Epithelial cell of prostate (primary cell): ENCODE measurements around the gene KRTAP10-7.
"Not testable (repeated sequence)": the region's sequence is repeated elsewhere in the genome, so short reads cannot be mapped to it uniquely, and the experiment has no call there.

ENCODE experiments used
- DNase-seq: peaks from one replicate; pipeline ENCODE4 v3.0.0-alpha.2; 2011; ENCODE audit warnings: low read depth, low spot score
- H3K27ac ChIP-seq: fragments of 450-650 bp; 2 replicates; pipeline ENCODE4 v1.5.1; 2017; ENCODE audit warnings: mild to moderate bottlenecking

Gene KRTAP10-7

GRCh38 chr21:44600118-44600978 lies at the start of gene KRTAP10-7:
KRTAP10-7 (plus strand) TSS chr21:44600597; CDS start chr21:44600622, 25 bp downstream.
- not testable (repeated sequence) for H3K27ac ChIP-seq, DNase-seq

DNA sequence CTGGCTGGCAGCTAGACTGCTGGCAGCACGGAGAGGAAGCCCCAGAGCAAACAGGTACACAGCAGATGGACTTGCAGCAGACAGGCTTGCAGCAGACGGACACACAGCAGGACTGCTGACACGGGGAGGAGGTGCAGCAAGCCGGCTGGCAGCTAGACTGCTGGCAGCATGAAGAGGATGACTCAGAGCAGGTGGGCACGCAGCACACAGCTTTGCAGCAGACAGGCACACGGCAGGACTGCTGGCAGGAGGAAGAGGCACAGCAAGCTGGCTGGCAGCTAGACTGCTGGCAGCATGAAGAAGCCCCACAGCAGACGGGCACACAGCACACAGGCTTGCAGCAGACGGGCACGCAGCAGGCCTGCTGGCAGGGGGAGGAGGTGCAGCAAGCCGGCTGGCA lies 49.6 kb upstream of the KRTAP10-7 start:
- no peak overlapping the region for H3K27ac ChIP-seq
- DNase-seq: no peak

- DNase-seq: no peak
- H3K27ac ChIP-seq: no peak within 1 kb of the TSS
Measured at GRCh38 chr21:44551340-44551961, 48.9 kb upstream of the KRTAP10-7 start, which contains the start of gene KRTAP10-2. KRTAP10-2 (minus strand) TSS chr21:44551505; CDS start chr21:44551458, 47 bp downstream.

DNA sequence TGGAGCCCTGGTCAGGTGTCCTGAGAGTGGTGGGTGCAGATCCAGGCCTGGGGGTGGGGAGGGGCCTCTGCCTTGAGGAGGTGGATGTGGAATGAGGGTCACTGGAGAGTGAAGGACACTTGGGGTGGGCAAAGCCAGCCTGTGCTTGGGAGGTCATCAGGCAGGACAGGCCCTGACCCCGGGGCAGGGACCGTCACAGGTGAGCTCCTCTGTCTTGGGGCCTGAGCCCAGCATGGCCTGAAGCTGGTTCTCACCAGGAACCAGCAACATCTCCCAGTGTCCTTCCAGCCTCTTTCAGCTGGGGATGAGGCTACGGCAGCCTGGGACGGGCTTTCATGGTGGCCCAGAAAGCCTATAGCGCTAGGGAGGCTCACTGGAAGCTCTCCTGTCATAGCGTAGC lies 48.3 kb upstream of the KRTAP10-7 start:
- H3K27ac ChIP-seq: no peak overlapping the region
- no peak for DNase-seq

DNA sequence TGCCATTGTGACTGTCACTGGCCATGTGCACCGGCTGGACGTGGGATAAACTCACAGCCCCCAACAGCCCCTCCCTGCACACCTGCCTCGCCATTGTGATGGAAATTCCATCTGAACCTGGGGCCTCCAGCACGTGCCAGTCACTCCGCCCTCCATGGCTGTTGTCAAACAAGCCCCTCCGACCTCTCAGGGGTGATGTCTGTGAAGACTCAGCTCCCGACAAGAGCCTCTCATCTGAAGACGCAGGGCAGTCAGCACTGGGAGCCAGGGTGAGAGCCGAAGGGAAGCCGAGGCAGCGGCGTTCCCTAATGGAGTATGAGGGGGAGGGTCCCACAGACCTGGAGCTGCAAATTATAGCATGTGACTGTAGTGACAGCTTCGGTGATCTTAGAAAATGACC lies 47.7 kb upstream of the KRTAP10-7 start:
- DNase-seq: no peak
- H3K27ac ChIP-seq: no peak overlapping the region

DNA sequence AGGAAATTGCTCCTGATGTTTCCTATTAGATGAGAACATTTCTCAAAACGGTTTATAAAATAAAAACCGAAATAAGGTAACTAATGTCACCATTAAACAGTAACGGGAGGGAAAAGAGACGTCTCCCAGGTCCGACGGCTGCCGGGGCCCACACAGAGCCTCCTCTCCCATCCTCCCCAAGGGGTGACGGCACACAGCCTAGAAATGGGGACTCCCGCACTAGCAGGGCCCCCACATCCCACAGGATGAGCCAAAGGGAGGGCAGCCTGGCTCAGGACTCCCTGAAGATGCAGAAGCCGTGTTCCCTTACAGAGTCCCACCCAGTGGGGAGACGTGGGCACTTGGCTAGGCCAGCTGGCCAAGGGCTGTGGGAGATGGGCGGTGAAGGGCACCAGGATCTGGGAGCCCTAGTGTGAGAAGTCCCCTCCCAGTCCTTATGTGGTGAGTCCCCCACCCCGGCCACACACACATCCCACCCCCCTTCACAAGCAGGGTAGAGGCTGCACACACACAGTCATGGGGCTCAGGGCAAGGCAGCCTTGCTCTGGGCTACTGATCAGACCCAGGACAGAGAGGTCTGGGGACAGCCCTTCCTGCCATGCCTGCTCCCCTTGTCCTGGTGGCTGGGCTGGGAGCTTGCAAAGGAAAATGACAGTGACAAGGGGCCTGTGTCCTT lies 45.1 kb upstream of the KRTAP10-7 start:
- DNase-seq: no peak
- no peak overlapping the region for H3K27ac ChIP-seq

DNA sequence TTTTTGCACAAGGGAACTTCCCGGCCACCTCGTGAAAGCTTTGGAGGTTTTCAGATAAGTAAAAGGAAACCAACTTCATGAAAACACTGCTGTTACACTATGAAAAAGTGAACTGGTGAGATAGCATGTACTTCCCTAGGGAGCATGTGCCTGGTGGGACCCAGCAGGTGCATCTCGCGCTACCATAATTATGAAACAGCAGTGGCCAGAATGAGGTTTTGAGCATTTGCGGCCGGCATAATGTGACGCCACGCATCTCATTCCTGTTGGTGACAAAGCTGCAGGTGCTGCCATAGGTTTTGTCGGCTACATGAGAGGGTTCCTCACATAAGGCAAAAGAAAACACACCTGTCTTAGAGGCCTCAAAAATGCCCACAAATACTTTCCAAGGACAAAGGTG lies 43.5 kb upstream of the KRTAP10-7 start:
- DNase-seq: no peak
- no peak overlapping the region for H3K27ac ChIP-seq

- H3K27ac ChIP-seq: no peak overlapping the region
- DNase-seq: no peak
Measured at GRCh38 chr21:44557491-44558328, 42.7 kb upstream of the KRTAP10-7 start.

GRCh38 chr21:44558329-44558675 lies 42.1 kb upstream of the KRTAP10-7 start:
- DNase-seq, H3K27ac ChIP-seq: not testable (repeated sequence)

GRCh38 chr21:44558695-44559094 lies 41.7 kb upstream of the KRTAP10-7 start, which contains the start of gene KRTAP10-3:
KRTAP10-3 (minus strand) TSS chr21:44558795; CDS start chr21:44558715, 80 bp downstream.
- no peak within 1 kb of the TSS for H3K27ac ChIP-seq
- no peak for DNase-seq

- DNase-seq: no peak
- no peak overlapping the region for H3K27ac ChIP-seq
Measured at GRCh38 chr21:44564099-44564498, 36.3 kb upstream of the KRTAP10-7 start.

GRCh38 chr21:44564886-44565598 lies 35.4 kb upstream of the KRTAP10-7 start:
- H3K27ac ChIP-seq: no peak overlapping the region

GRCh38 chr21:44566403-44566802 lies 34.0 kb upstream of the KRTAP10-7 start:
- DNase-seq: no peak
- no peak overlapping the region for H3K27ac ChIP-seq

More at GRCh38 chr21:44564886-44565598, 35.4 kb upstream of the KRTAP10-7 start:
- DNase-seq: no peak

DNA sequence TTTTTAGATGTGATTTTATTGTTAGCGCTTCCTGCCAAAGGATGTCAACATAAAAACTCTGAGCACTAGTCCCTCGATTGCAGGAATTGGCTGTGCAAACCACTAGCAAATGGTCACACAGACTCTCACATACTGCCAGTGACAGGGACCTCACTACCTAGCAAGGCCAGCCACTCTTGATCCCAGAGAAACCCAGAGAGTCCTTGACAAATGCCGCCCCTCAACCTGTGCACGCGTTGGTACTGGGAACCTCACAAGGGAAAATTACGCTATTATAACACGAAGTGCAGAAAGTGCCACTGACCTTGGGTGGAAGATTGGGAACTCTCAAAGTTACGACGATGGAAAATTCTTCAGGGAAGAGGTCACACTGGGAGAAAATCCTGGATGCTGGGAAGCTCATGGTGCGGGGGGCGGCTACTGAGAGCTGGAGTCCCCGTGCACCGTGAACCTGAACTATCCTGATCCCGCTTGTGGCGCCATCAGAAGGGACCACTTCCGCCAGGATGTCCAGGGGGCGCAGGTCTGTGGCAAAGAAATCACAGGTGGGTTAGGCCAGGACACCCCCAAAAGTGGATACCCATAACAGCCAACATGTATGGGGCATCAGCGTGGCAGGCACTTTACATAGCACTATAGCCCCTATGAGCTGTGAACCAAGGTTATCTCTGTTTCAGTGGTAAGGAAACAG lies 32.8 kb upstream of the KRTAP10-7 start:
- H3K27ac ChIP-seq: no peak overlapping the region
- DNase-seq: no peak

DNA sequence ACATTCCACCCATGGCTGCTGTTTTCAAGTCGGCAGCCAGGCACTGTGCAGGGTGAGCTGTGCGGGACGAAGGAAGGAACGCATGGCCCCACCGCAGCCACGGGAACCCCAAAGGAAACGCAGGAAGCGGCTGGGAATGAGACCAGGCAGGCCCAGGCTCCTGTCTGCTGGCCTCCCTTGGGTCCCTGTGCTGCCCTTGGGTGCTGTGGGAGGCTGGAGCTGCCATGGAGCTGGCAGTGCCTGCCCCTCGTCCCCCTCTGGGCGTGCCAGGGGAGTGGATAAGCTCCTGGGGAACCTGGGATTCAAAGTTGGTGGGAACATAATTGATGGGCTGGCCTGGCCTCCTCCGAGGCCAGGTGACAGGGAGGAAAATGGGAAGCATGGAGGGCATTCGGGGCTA lies 32.1 kb upstream of the KRTAP10-7 start:
- DNase-seq: no peak
- H3K27ac ChIP-seq: no peak overlapping the region

- no peak for DNase-seq
- no peak overlapping the region for H3K27ac ChIP-seq
Measured at GRCh38 chr21:44568667-44569556, 31.5 kb upstream of the KRTAP10-7 start.

DNA sequence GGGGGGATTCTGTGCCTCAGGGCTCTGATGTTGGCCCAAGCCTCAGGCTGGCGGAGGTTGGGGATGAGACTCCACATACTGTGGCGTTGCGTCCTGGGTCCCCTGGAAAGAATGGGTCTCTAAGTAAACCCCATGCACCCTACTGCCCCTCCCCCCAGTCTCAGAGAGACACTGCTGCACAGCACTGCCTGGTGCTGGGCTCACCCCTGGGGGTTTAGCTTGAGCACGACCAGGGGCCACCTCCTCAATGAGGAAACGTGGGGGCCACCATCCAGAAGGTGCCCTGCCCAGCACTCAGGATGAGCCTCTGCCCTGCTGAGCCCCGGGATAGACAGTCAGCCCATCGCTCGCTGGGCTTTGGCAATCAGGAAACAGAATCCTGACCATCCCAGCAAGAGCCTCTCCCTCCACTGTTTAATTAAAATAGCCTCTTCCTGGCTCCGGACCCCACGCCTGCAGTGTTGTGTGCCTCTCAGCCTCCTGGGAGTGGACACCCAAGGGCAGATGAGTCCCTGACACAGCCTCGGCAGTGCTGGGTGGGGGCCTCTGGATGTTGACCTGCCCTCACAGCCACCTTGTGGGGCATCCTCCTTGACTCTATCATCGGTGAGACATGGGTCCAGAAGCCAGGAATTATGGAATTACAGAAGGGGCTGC lies 30.4 kb upstream of the KRTAP10-7 start:
- DNase-seq: no peak
- H3K27ac ChIP-seq: no peak overlapping the region
